Caco-2 (cell line): ENCODE data around the gene RPS27A. TPM values are rescaled to one million over a fixed set of nuclear protein-coding genes. Genes with fewer than 3 reads are reported as not detected.
"Not testable (repeated sequence)": the region's sequence is repeated elsewhere in the genome, so short reads cannot be mapped to it uniquely, and the experiment has no call there.

Experiments
- BruUV-seq: library from RNA; stranded (reverse); fragments of 400-500 nt; replicated peaks from 2 replicates; lab custom pipeline; 2021; lab: Mats Ljungman, UMichigan
- CTCF ChIA-PET: fragments of 300-600 bp; sonication (Branson Sonifier 250); formaldehyde crosslinking; loops from one replicate; lab custom pipeline; 2022; ENCODE audit warnings: antibody characterized with exemption; lab: Charles Lee
- POLR2A ChIA-PET: fragments of 300-600 bp; sonication (Branson Sonifier 250); formaldehyde crosslinking; loops from one replicate; lab custom pipeline; 2022; ENCODE audit warnings: antibody characterized with exemption; lab: Charles Lee
- DNase-seq, 2 experiments: peaks; one replicate each; pipeline versions ENCODE4 v3.0.0 to v3.0.0-alpha.2; 2020 to 2022
- H3K27me3 ChIP-seq: replicated peaks from 2 replicates; pipeline ENCODE4 v1.6.0; 2011; ENCODE audit warnings: low read length; ENCODE audit not compliant: control insufficient read depth, insufficient read depth
- H3K36me3 ChIP-seq: 2 replicates; pipeline ENCODE4 v1.5.1; 2011; ENCODE audit warnings: low read length; ENCODE audit not compliant: control insufficient read depth, insufficient read depth
- H3K4me1 ChIP-seq: fragments of 250-450 bp; sonication (Bioruptor Pico); 2 replicates; pipeline ENCODE4 v1.5.1; 2020; ENCODE audit warnings: mild to moderate bottlenecking
- H3K4me3 ChIP-seq: 2 replicates; pipeline ENCODE4 v1.5.1; 2011; ENCODE audit warnings: low read depth, mild to moderate bottlenecking, control low read depth, low read length
- H3K9me3 ChIP-seq: fragments of 250-450 bp; sonication (Bioruptor Pico); 2 replicates; pipeline ENCODE4 v1.5.1; 2020; ENCODE audit warnings: mild to moderate bottlenecking, moderate library complexity
- H3K27ac Mint-ChIP-seq: one replicate; pipeline ENCODE4 v1.8.0; 2022; ENCODE audit warnings: mixed read lengths; ENCODE audit not compliant: unreplicated experiment
- H3K27me3 Mint-ChIP-seq: one replicate; pipeline ENCODE4 v1.8.0; 2022; ENCODE audit warnings: mixed read lengths; ENCODE audit not compliant: insufficient read depth, unreplicated experiment
- H3K36me3 Mint-ChIP-seq: one replicate; pipeline ENCODE4 v1.8.0; 2022; ENCODE audit warnings: mild to moderate bottlenecking, mixed read lengths; ENCODE audit not compliant: insufficient read depth, unreplicated experiment
- H3K4me1 Mint-ChIP-seq: one replicate; pipeline ENCODE4 v1.8.0; 2022; ENCODE audit warnings: low read depth, mixed read lengths; ENCODE audit not compliant: unreplicated experiment
- H3K4me3 Mint-ChIP-seq: one replicate; pipeline ENCODE4 v1.8.0; 2022; ENCODE audit warnings: mild to moderate bottlenecking, moderate library complexity, mixed read lengths; ENCODE audit not compliant: unreplicated experiment
- H3K9me3 Mint-ChIP-seq: one replicate; pipeline ENCODE4 v1.8.0; 2022; ENCODE audit warnings: mixed read lengths; ENCODE audit not compliant: unreplicated experiment
- CTCF ChIP-seq, 2 experiments: fragments of 200-600 bp in 1 of 2; IDR thresholded peaks; 1 replicate in 1 of 2; 2 replicates in 1 of 2; pipeline versions ENCODE4 v1.5.1 to v1.8.0; 2011 to 2022; ENCODE audit warnings: antibody characterized with exemption in 1 of 2, control low read depth in 1 of 2, inconsistent platforms in 1 of 2, low read depth in 1 of 2, low read length in 1 of 2, mild to moderate bottlenecking in 1 of 2, moderate library complexity in 1 of 2; ENCODE audit not compliant: insufficient read depth in 1 of 2, severe bottlenecking in 1 of 2, unreplicated experiment in 1 of 2
- intact Hi-C: fragments of 100-400 bp; cut with micrococcal nuclease; formaldehyde crosslinking; loops from one replicate; pipeline ENCODE4 v1.10.0; 2022; ENCODE audit not compliant: unreplicated experiment
- total RNA-seq: library from RNA; stranded (reverse); gene quantifications from 2 replicates; pipeline ENCODE4 v1.2.3, GENCODE V29; 2022

The RPS27A gene
- total RNA-seq, 1 experiment from 2014 or later, result 1,305 TPM

GRCh38 chr2:55268907-55269644, 36.6 kb downstream of the RPS27A start, which contains the start of gene MTIF2:
TSS of gene MTIF2 (minus strand) at chr2:55269231. CDS start at chr2:55263858, 5,373 bp downstream.
- no peaks in the 10 kb centered on the region for H3K9me3 Mint-ChIP-seq
- POLR2A ChIA-PET, result no interaction called here
- H3K27ac Mint-ChIP-seq, result peak within 1 kb of the TSS; percentile 95
- TF ChIP-seq CTCF (IDR thresholded peaks at IDR 0.05; ENCODE audit: insufficient read depth in 1 of 2, low read depth in 1 of 2, low read length in 1 of 2, severe bottlenecking in 1 of 2, unreplicated experiment in 1 of 2), result peak in 1 of 2 experiments; percentile 35
- H3K27me3 ChIP-seq, result no peaks in the 10 kb centered on the region
- BruUV-seq, result no TSS peak
- peak within 1 kb of the TSS; percentile 52 for H3K4me3 ChIP-seq
- DNase-seq, result peak; percentile 98 to 99
- H3K36me3 ChIP-seq, result no peaks in the 10 kb centered on the region
- H3K4me1 ChIP-seq, result peaks cover 5% of the 10 kb centered on the region; the same call in 1 of the 2 replicates
- peak within 1 kb of the TSS; percentile 87 for H3K4me3 Mint-ChIP-seq
- intact Hi-C loops, result loop anchor here (1.0 to 5.0 kb wide), 5 partner anchors 13 to 250 kb away; partner anchors contain the start of genes CFAP36, CLHC1 and RPS27A
- CTCF ChIA-PET, result interaction anchor here (0.9 kb wide), 1 partner anchor 219 kb away, joined by 3 read pairs; the partner anchor contains the start of gene RTN4
- H3K4me1 Mint-ChIP-seq, result peaks cover 7% of the 10 kb centered on the region
- H3K9me3 ChIP-seq, result no peaks in the 10 kb centered on the region
- H3K27me3 Mint-ChIP-seq, result no peaks in the 10 kb centered on the region
- H3K36me3 Mint-ChIP-seq, result no peaks in the 10 kb centered on the region

GRCh38 chr2:55269645-55269990, 37.1 kb downstream of the RPS27A start:
- POLR2A ChIA-PET, result no interaction called here

GRCh38 chr2:55274346-55274745, 41.9 kb downstream of the RPS27A start:
- H3K36me3 ChIP-seq, intact Hi-C loops, H3K4me3 ChIP-seq, H3K4me1 Mint-ChIP-seq, H3K4me3 Mint-ChIP-seq, H3K27ac Mint-ChIP-seq, CTCF ChIA-PET, BruUV-seq, H3K27me3 Mint-ChIP-seq, H3K9me3 ChIP-seq, POLR2A ChIA-PET, H3K36me3 Mint-ChIP-seq, H3K4me1 ChIP-seq, H3K9me3 Mint-ChIP-seq, H3K27me3 ChIP-seq, DNase-seq: not testable (repeated sequence)

More at GRCh38 chr2:55269645-55269990, 37.1 kb downstream of the RPS27A start:
- H3K4me3 Mint-ChIP-seq, result peak overlapping the region; percentile 87
- intact Hi-C loops, result loop anchor here (1.0 to 5.0 kb wide), 4 partner anchors 13 to 250 kb away; partner anchors contain the start of genes CFAP36, CLHC1 and RPS27A
- H3K4me1 Mint-ChIP-seq, result peaks cover 7% of the 10 kb centered on the region
- no peak for DNase-seq
- H3K9me3 Mint-ChIP-seq, result no peaks in the 10 kb centered on the region
- H3K36me3 ChIP-seq, result no peaks in the 10 kb centered on the region
- no peaks in the 10 kb centered on the region for H3K27me3 Mint-ChIP-seq
- H3K27ac Mint-ChIP-seq, result peak overlapping the region; percentile 95
- CTCF ChIA-PET, result interaction anchor here (0.9 kb wide), 1 partner anchor 219 kb away, joined by 3 read pairs; the partner anchor contains the start of gene RTN4
- no peaks in the 10 kb centered on the region for H3K9me3 ChIP-seq
- no peak for TF ChIP-seq CTCF (IDR thresholded peaks at IDR 0.05; ENCODE audit: insufficient read depth in 1 of 2, low read depth in 1 of 2, low read length in 1 of 2, severe bottlenecking in 1 of 2, unreplicated experiment in 1 of 2)
- TSS peak; percentile 92 for BruUV-seq
- peaks cover 5% of the 10 kb centered on the region; the same call in 1 of the 2 replicates for H3K4me1 ChIP-seq
- no peaks in the 10 kb centered on the region for H3K36me3 Mint-ChIP-seq
- H3K4me3 ChIP-seq, result peak overlapping the region; percentile 52
- no peaks in the 10 kb centered on the region for H3K27me3 ChIP-seq
